Measurements from ENCODE around the gene GSDMA. TPM values are rescaled to one million over a fixed set of nuclear protein-coding genes. Genes with fewer than 3 reads are reported as not detected.

Gene GSDMA
- total RNA-seq, 1 experiment from 2014 or later: 0.55 TPM

GRCh38 chr17:39988206-39988810, 25.5 kb downstream of the GSDMA start:
- peaks cover 5% of the 10 kb centered on the region for H3K79me2 ChIP-seq (ENCODE audit: low read depth)
- CTCF ChIA-PET: no interaction called here
- H3K9me2 ChIP-seq (ENCODE audit: insufficient read depth): no peaks in the 10 kb centered on the region
- no peak overlapping the region for H3K4me3 ChIP-seq
- H3K27me3 ChIP-seq (ENCODE audit: insufficient read depth, low read depth): no peaks in the 10 kb centered on the region
- no peak overlapping the region for H3K4me2 ChIP-seq
- no peaks in the 10 kb centered on the region; the same call in 1 of the 2 replicates for H3F3A ChIP-seq (ENCODE audit: insufficient read depth, low read depth)
- BruUV-seq (replicated peaks): no TSS peak
- H3K9me3 ChIP-seq (ENCODE audit: insufficient read depth, low read depth): no peaks in the 10 kb centered on the region
- no peak for DNase-seq
- peaks cover 57% of the 10 kb centered on the region for H3K36me3 ChIP-seq (ENCODE audit: low read depth)
- no peak overlapping the region for H2AFZ ChIP-seq
- H4K20me1 ChIP-seq (ENCODE audit: insufficient read depth): peaks cover 16% of the 10 kb centered on the region
- intact Hi-C loops (cut with micrococcal nuclease; ENCODE audit: unreplicated experiment): loop anchor here (10.0 kb wide), 1 partner anchor 444 kb away; no protein-coding TSS in a partner anchor
- POLR2A ChIA-PET (ENCODE audit: unreplicated experiment): no interaction called here
- no peak overlapping the region for H3K27ac ChIP-seq
- no peak for TF ChIP-seq EZH2 (IDR thresholded peaks at IDR 0.05; ENCODE audit: low read depth)
- no peak for TF ChIP-seq CTCF (conservative IDR thresholded peaks at IDR 0.05)
- no peaks in the 10 kb centered on the region for H3K4me1 ChIP-seq (replicated peaks; ENCODE audit: insufficient read depth)

DNA sequence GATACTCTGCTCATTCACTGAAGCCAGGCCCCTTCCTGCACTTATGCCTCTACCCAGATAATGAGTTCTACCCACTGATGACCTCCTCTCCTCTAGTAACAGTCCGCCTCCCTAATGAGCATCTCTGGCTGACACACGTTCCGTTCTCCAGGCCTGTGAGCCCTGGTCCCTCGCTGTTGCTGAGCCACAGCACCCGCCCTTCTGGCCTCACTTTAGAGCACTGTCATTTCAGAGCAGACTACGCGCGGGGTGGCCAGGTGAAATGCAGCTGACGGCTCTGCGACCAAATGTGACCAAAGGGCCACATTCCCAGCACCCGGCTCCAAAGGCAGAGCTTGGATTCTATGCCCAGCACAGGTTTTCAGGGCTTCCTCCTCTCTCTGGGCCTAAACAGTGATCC, 31.6 kb downstream of the GSDMA start:
- H4K20me1 ChIP-seq (ENCODE audit: insufficient read depth): peaks cover 7% of the 10 kb centered on the region
- no TSS peak for BruUV-seq (replicated peaks)
- H3K4me2 ChIP-seq: no peak overlapping the region
- no peak overlapping the region for H2AFZ ChIP-seq
- CTCF ChIA-PET: no interaction called here
- H3K36me3 ChIP-seq (ENCODE audit: low read depth): peaks cover 23% of the 10 kb centered on the region
- no peak overlapping the region for H3K27ac ChIP-seq
- no peaks in the 10 kb centered on the region for H3K4me1 ChIP-seq (replicated peaks; ENCODE audit: insufficient read depth)
- no peaks in the 10 kb centered on the region for H3K9me3 ChIP-seq (ENCODE audit: insufficient read depth, low read depth)
- no peaks in the 10 kb centered on the region for H3K9me2 ChIP-seq (ENCODE audit: insufficient read depth)
- POLR2A ChIA-PET (ENCODE audit: unreplicated experiment): no interaction called here
- intact Hi-C loops (cut with micrococcal nuclease; ENCODE audit: unreplicated experiment): no loop called here
- no peak for DNase-seq
- TF ChIP-seq CTCF (conservative IDR thresholded peaks at IDR 0.05): no peak
- TF ChIP-seq EZH2 (IDR thresholded peaks at IDR 0.05; ENCODE audit: low read depth): no peak
- no peaks in the 10 kb centered on the region; the same call in none of the 2 replicates for H3F3A ChIP-seq (ENCODE audit: insufficient read depth, low read depth)
- no peaks in the 10 kb centered on the region for H3K27me3 ChIP-seq (ENCODE audit: insufficient read depth, low read depth)
- no peak overlapping the region for H3K4me3 ChIP-seq
- no peaks in the 10 kb centered on the region for H3K79me2 ChIP-seq (ENCODE audit: low read depth)

GRCh38 chr17:39995438-39995837, 32.6 kb downstream of the GSDMA start:
- Histone ChIP-seq H2AFZ (no peak overlapping the region), H3K4me1 (replicated peaks; ENCODE audit: insufficient read depth) (no peaks in the 10 kb centered on the region), H4K20me1 (ENCODE audit: insufficient read depth) (peaks cover 7% of the 10 kb centered on the region), H3K36me3 (ENCODE audit: low read depth) (peaks cover 13% of the 10 kb centered on the region; the same call in 1 of the 2 replicates), H3K9me3 (ENCODE audit: insufficient read depth, low read depth) (no peaks in the 10 kb centered on the region), H3K4me3 (no peak overlapping the region), H3K79me2 (ENCODE audit: low read depth) (no peaks in the 10 kb centered on the region), H3K27ac (no peak overlapping the region), H3K27me3 (ENCODE audit: insufficient read depth, low read depth) (no peaks in the 10 kb centered on the region), H3K9me2 (ENCODE audit: insufficient read depth) (no peaks in the 10 kb centered on the region), H3K4me2 (no peak overlapping the region), H3F3A (ENCODE audit: insufficient read depth, low read depth) (no peaks in the 10 kb centered on the region; the same call in none of the 2 replicates)
- ChIA-PET POLR2A (ENCODE audit: unreplicated experiment) (no interaction called here), CTCF (no interaction called here)
- no TSS peak for BruUV-seq (replicated peaks)
- DNase-seq: no peak
- TF ChIP-seq EZH2 (IDR thresholded peaks at IDR 0.05; ENCODE audit: low read depth) (no peak), CTCF (conservative IDR thresholded peaks at IDR 0.05) (no peak)
- intact Hi-C loops (cut with micrococcal nuclease; ENCODE audit: unreplicated experiment): no loop called here

All from PC-9 (cell line).